Pons (tissue), 1 donor: Measurements from ENCODE around the gene DIP2C.

ENCODE experiments used
- DNase-seq: peaks from one replicate; pipeline ENCODE4 v3.0.0-alpha.2; 2016; ENCODE audit warnings: low spot score

DIP2C gene

GRCh38 chr10:413662-414071 is 275.8 kb downstream of the DIP2C start:
- no peak for DNase-seq

- no peak for DNase-seq
These were observed 277.4 kb downstream of the DIP2C start for GRCh38 chr10:412109-412508.

GRCh38 chr10:411603-412002 is 277.9 kb downstream of the DIP2C start:
- no peak for DNase-seq

- no peak for DNase-seq
These were observed 279.9 kb downstream of the DIP2C start for GRCh38 chr10:409408-410040.

GRCh38 chr10:408236-408635 is 281.2 kb downstream of the DIP2C start:
- DNase-seq: no peak

GRCh38 chr10:406976-407375 is 282.5 kb downstream of the DIP2C start:
- no peak for DNase-seq

- no peak for DNase-seq
These were observed 283.8 kb downstream of the DIP2C start for GRCh38 chr10:405648-406047.

- no peak for DNase-seq
These were observed 284.5 kb downstream of the DIP2C start for GRCh38 chr10:404991-405390.

GRCh38 chr10:404346-404745 is 285.1 kb downstream of the DIP2C start:
- DNase-seq: no peak

GRCh38 chr10:398954-399353 is 290.5 kb downstream of the DIP2C start:
- DNase-seq: no peak

- DNase-seq: no peak
These were observed 292.0 kb downstream of the DIP2C start for GRCh38 chr10:397321-398068.

GRCh38 chr10:396535-397220 is 292.8 kb downstream of the DIP2C start:
- DNase-seq: no peak

GRCh38 chr10:396107-396506 is 293.4 kb downstream of the DIP2C start:
- DNase-seq: no peak

GRCh38 chr10:395665-396064 is 293.8 kb downstream of the DIP2C start:
- DNase-seq: no peak

- peak; percentile 95 for DNase-seq
These were observed 294.9 kb downstream of the DIP2C start for GRCh38 chr10:394439-395101.

GRCh38 chr10:393787-394438 is 295.6 kb downstream of the DIP2C start:
- DNase-seq: no peak

- no peak for DNase-seq
These were observed 296.2 kb downstream of the DIP2C start for GRCh38 chr10:393106-393745.

- no peak for DNase-seq
These were observed 296.8 kb downstream of the DIP2C start for GRCh38 chr10:392705-393037.

- no peak for DNase-seq
These were observed 297.4 kb downstream of the DIP2C start for GRCh38 chr10:391847-392704.

- no peak for DNase-seq
These were observed 298.2 kb downstream of the DIP2C start for GRCh38 chr10:391305-391704.
